Neural cell (in vitro differentiated cells): Measurements from ENCODE around the gene TLR8. TPM values are rescaled to one million over a fixed set of nuclear protein-coding genes. Genes with fewer than 3 reads are reported as not detected.

Experiments used
- H2AFZ ChIP-seq: fragments of 200-600, 300-800 bp; sonication (generic), shearing (Covaris generic); 2 replicates; pipeline ENCODE4 v1.6.0; 2014; ENCODE audit warnings: low read depth, mild to moderate bottlenecking, antibody characterized with exemption, low read length, moderate library complexity
- H3F3A ChIP-seq: fragments of 200-600 bp; shearing (Covaris generic); 2 replicates; pipeline ENCODE4 v1.6.1; 2016; ENCODE audit warnings: mild to moderate bottlenecking, moderate library complexity, mixed read lengths, antibody characterized with exemption, low read length; ENCODE audit not compliant: insufficient read depth, poor library complexity, severe bottlenecking
- H3K27ac ChIP-seq: fragments of 200-600, 300-800 bp; sonication (generic), shearing (Covaris generic); 2 replicates; pipeline ENCODE4 v1.5.1; 2014; ENCODE audit warnings: mild to moderate bottlenecking, low read length, moderate library complexity
- H3K27me3 ChIP-seq: fragments of 300-800, 200-600 bp; sonication (generic), shearing (Covaris generic); 2 replicates; pipeline ENCODE4 v1.6.0; 2014; ENCODE audit warnings: mild to moderate bottlenecking, low read depth, low read length, moderate library complexity; ENCODE audit not compliant: insufficient read depth
- H3K36me3 ChIP-seq: fragments of 300-800, 200-600 bp; sonication (generic), shearing (Covaris generic); 2 replicates; pipeline ENCODE4 v1.5.1; 2014; ENCODE audit warnings: mild to moderate bottlenecking, antibody characterized with exemption, low read length, moderate library complexity; ENCODE audit not compliant: insufficient read depth
- H3K4me2 ChIP-seq: fragments of 300-800, 200-600 bp; sonication (generic), shearing (Covaris generic); 2 replicates; pipeline ENCODE4 v1.6.0; 2014; ENCODE audit warnings: mild to moderate bottlenecking, low read length
- H3K4me3 ChIP-seq: fragments of 300-800, 200-600 bp; sonication (generic), shearing (Covaris generic); 2 replicates; pipeline ENCODE4 v1.5.1; 2014; ENCODE audit warnings: mild to moderate bottlenecking, low read length, moderate library complexity
- H3K79me2 ChIP-seq: fragments of 200-600 bp; shearing (Covaris generic); replicated peaks from 2 replicates; pipeline ENCODE4 v1.6.0; 2014; ENCODE audit warnings: mild to moderate bottlenecking, low read length, moderate library complexity; ENCODE audit not compliant: insufficient read depth
- H3K9ac ChIP-seq: fragments of 300-800, 200-600 bp; sonication (generic), shearing (Covaris generic); 2 replicates; pipeline ENCODE4 v1.6.1; 2016; ENCODE audit warnings: mild to moderate bottlenecking, low read length, mixed read lengths
- H3K9me2 ChIP-seq: fragments of 200-600 bp; shearing (Covaris generic); 2 replicates; pipeline ENCODE4 v1.6.1; 2016; ENCODE audit warnings: mild to moderate bottlenecking, low read length, mixed read lengths; ENCODE audit not compliant: insufficient read depth
- H3K9me3 ChIP-seq: fragments of 200-600, 300-800 bp; sonication (generic), shearing (Covaris generic); 2 replicates; pipeline ENCODE4 v1.6.1; 2016; ENCODE audit warnings: mild to moderate bottlenecking, mixed run types, low read length, moderate library complexity, mixed read lengths
- H4K20me1 ChIP-seq: fragments of 200-600 bp; shearing (Covaris generic); 2 replicates; pipeline ENCODE4 v1.6.1; 2016; ENCODE audit warnings: mild to moderate bottlenecking, mixed run types; ENCODE audit not compliant: insufficient read depth
- CTCF ChIP-seq: fragments of 450-650 bp; IDR thresholded peaks from 2 replicates; pipeline ENCODE4 v1.5.1; 2014; ENCODE audit warnings: antibody characterized with exemption, mild to moderate bottlenecking, moderate library complexity; ENCODE audit not compliant: poor library complexity, severe bottlenecking
- EP300 ChIP-seq: fragments of 450-650 bp; conservative IDR thresholded peaks from 2 replicates; pipeline ENCODE4 v1.6.1; 2014; ENCODE audit warnings: antibody characterized with exemption, mild to moderate bottlenecking, moderate library complexity; ENCODE audit not compliant: poor library complexity, severe bottlenecking
- EZH2 ChIP-seq: fragments of 200-600, 300-800 bp; shearing (Covaris generic), sonication (generic); IDR thresholded peaks from 2 replicates; pipeline ENCODE4 v1.6.1; 2014; ENCODE audit warnings: antibody characterized with exemption, low read length, borderline replicate concordance, mild to moderate bottlenecking; ENCODE audit not compliant: insufficient read depth, poor library complexity, severe bottlenecking
- MXI1 ChIP-seq: fragments of 450-650 bp; conservative IDR thresholded peaks from 2 replicates; pipeline ENCODE4 v1.6.1; 2014; ENCODE audit warnings: antibody characterized with exemption, mild to moderate bottlenecking; ENCODE audit not compliant: poor library complexity, severe bottlenecking
- POLR2AphosphoS5 ChIP-seq: IDR thresholded peaks from 2 replicates; pipeline ENCODE4 v1.6.1; 2012
- RAD21 ChIP-seq: fragments of 450-650 bp; conservative IDR thresholded peaks from 2 replicates; pipeline ENCODE4 v1.6.1; 2014; ENCODE audit warnings: antibody characterized with exemption, mild to moderate bottlenecking, moderate library complexity
- REST ChIP-seq: IDR thresholded peaks from 2 replicates; pipeline ENCODE4 v1.6.1; 2012; ENCODE audit warnings: borderline replicate concordance
- SMC3 ChIP-seq: fragments of 450-650 bp; conservative IDR thresholded peaks from 2 replicates; pipeline ENCODE4 v1.6.1; 2014; ENCODE audit warnings: antibody characterized with exemption, mild to moderate bottlenecking, moderate library complexity; ENCODE audit not compliant: poor library complexity
- TAF1 ChIP-seq: IDR thresholded peaks from 2 replicates; pipeline ENCODE4 v1.6.1; 2012; ENCODE audit warnings: low read depth
- polyA plus RNA-seq: library from polyadenylated mRNA; depleted of rRNA; stranded (reverse); fragments of >200 nt; gene quantifications from 2 replicates; pipeline ENCODE4 v1.2.3, GENCODE V29; 2014

TLR8 gene
- polyA plus RNA-seq, 1 donor from 2014 or later, result not detected

GRCh38 chrX:12895866-12896265, 10.6 kb upstream of the TLR8 start:
- no peaks in the 10 kb centered on the region for H3K9me3 ChIP-seq
- no peaks in the 10 kb centered on the region for H3K27me3 ChIP-seq
- no peak overlapping the region for H3K4me2 ChIP-seq
- H3K9ac ChIP-seq, result no peak overlapping the region
- H3F3A ChIP-seq, result no peaks in the 10 kb centered on the region
- H3K79me2 ChIP-seq, result no peaks in the 10 kb centered on the region
- H3K9me2 ChIP-seq, result no peaks in the 10 kb centered on the region
- no peaks in the 10 kb centered on the region for H3K36me3 ChIP-seq
- H4K20me1 ChIP-seq, result no peaks in the 10 kb centered on the region
- H3K4me3 ChIP-seq, result no peak overlapping the region
- H3K27ac ChIP-seq, result no peak overlapping the region
- TF ChIP-seq SMC3 (no peak), REST (no peak), EZH2 (no peak), RAD21 (no peak), MXI1 (no peak), TAF1 (no peak), EP300 (no peak), POLR2AphosphoS5 (no peak), CTCF (no peak)
- no peak overlapping the region for H2AFZ ChIP-seq

GRCh38 chrX:12896935-12897334, 9.5 kb upstream of the TLR8 start:
- Histone ChIP-seq H3K4me3 (no peak overlapping the region), H3K9ac (no peak overlapping the region), H3K27ac (no peak overlapping the region), H3K9me2 (no peaks in the 10 kb centered on the region), H3K36me3 (no peaks in the 10 kb centered on the region), H3F3A (no peaks in the 10 kb centered on the region), H3K4me2 (no peak overlapping the region), H3K27me3 (no peaks in the 10 kb centered on the region), H3K9me3 (no peaks in the 10 kb centered on the region), H3K79me2 (no peaks in the 10 kb centered on the region), H2AFZ (no peak overlapping the region), H4K20me1 (no peaks in the 10 kb centered on the region)
- TF ChIP-seq EZH2 (no peak), RAD21 (no peak)

GRCh38 chrX:12898073-12898472, 8.3 kb upstream of the TLR8 start:
- TF ChIP-seq MXI1 (no peak), EZH2 (no peak), REST (no peak), RAD21 (no peak), SMC3 (no peak), POLR2AphosphoS5 (no peak), EP300 (no peak), CTCF (no peak)
- Histone ChIP-seq H3K9me3 (no peaks in the 10 kb centered on the region), H3K36me3 (no peaks in the 10 kb centered on the region), H3K9ac (no peak overlapping the region), H3K27me3 (no peaks in the 10 kb centered on the region), H4K20me1 (no peaks in the 10 kb centered on the region), H2AFZ (no peak overlapping the region), H3K79me2 (no peaks in the 10 kb centered on the region), H3K4me3 (no peak overlapping the region), H3K9me2 (no peaks in the 10 kb centered on the region), H3K4me2 (no peak overlapping the region), H3F3A (no peaks in the 10 kb centered on the region), H3K27ac (no peak overlapping the region)
